ENCODE measurements around the gene MCM9. TPM values are rescaled to one million over a fixed set of nuclear protein-coding genes. Genes with fewer than 3 reads are reported as not detected.

Gene MCM9
- total and polyA plus RNA-seq, 2 donors from 2014 or later = 4.8 to 25.9 TPM

- Histone ChIP-seq H3K27me3 (ENCODE audit: control insufficient read depth, insufficient read depth, low read length) (no peaks in the 10 kb centered on the region), H3K9ac (ENCODE audit: low read length in 3 of 3) (peak overlapping the region; percentile 15 to 50 (median 24)), H3K9me3 (ENCODE audit: control insufficient read depth in 2 of 3, insufficient read depth in 1 of 3, low read length in 3 of 3) (no peaks in the 10 kb centered on the region), H3K36me3 (ENCODE audit: control insufficient read depth in 2 of 3, insufficient read depth in 3 of 3, low read length in 3 of 3) (peaks cover 0 to 6% (median 0%) of the 10 kb centered on the region in 3 donors), H3K4me1 (ENCODE audit: control insufficient read depth in 2 of 3, insufficient read depth in 2 of 3, low read depth in 1 of 3, low read length in 3 of 3) (peaks cover 0 to 6% (median 3%) of the 10 kb centered on the region in 3 donors), H3K4me3 (ENCODE audit: low read length in 3 of 3) (peak overlapping the region; percentile 36 to 91 (median 79)), H3K27ac (ENCODE audit: low read depth in 2 of 2, low read length in 2 of 2) (peak overlapping the region in 1 of 2 donors; percentile 91)
- DNase-seq (peak in 1 of 5 donors; percentile 4), FAIRE-seq (no peak)
- intact Hi-C loops (cut with DNase I) = no loop called here
- no peak for TF ChIP-seq CTCF (IDR thresholded peaks at IDR 0.05; ENCODE audit: borderline replicate concordance, extremely low read depth, insufficient read depth)
Measured at GRCh38 chr6:118933855-118934460, 1.0 kb downstream of the MCM9 start.

- intact Hi-C loops (cut with DNase I) = no loop called here
Measured at GRCh38 chr6:118932421-118932820, 2.5 kb downstream of the MCM9 start.

DNA sequence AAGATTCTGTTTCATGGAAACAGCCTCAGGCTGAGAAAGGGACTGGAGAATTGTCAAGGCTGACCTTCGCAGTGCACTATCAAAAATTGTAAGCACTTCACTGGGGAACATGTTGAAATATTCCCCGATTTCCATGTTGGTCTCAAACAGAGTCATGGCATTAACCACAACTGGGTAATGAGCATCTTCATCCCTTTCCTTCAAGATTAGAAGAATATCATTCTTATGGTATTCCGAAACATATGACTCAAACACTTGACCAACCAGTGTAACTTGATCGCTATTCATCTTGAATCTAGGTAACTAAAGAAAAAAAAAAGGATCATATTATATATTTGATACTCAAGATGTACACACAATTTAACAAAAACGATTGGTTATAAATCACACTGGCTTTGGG, 3.5 kb downstream of the MCM9 start:
- H3K9me3 ChIP-seq (ENCODE audit: control insufficient read depth in 2 of 3, insufficient read depth in 1 of 3, low read length in 3 of 3) = no peaks in the 10 kb centered on the region
- H3K27me3 ChIP-seq (ENCODE audit: control insufficient read depth, insufficient read depth, low read length) = no peaks in the 10 kb centered on the region
- TF ChIP-seq CTCF (IDR thresholded peaks at IDR 0.05; ENCODE audit: borderline replicate concordance, extremely low read depth, insufficient read depth) = no peak

More at GRCh38 chr6:118932421-118932820, 2.5 kb downstream of the MCM9 start:
- Histone ChIP-seq H3K4me1 (ENCODE audit: control insufficient read depth in 2 of 3, insufficient read depth in 2 of 3, low read depth in 1 of 3, low read length in 3 of 3) (peaks cover 0 to 6% (median 3%) of the 10 kb centered on the region in 3 donors), H3K9me3 (ENCODE audit: control insufficient read depth in 2 of 3, insufficient read depth in 1 of 3, low read length in 3 of 3) (no peaks in the 10 kb centered on the region), H3K9ac (ENCODE audit: low read length in 3 of 3) (no peak overlapping the region), H3K27me3 (ENCODE audit: control insufficient read depth, insufficient read depth, low read length) (no peaks in the 10 kb centered on the region), H3K4me3 (ENCODE audit: low read length in 3 of 3) (no peak overlapping the region), H3K36me3 (ENCODE audit: control insufficient read depth in 2 of 3, insufficient read depth in 3 of 3, low read length in 3 of 3) (peaks cover 0 to 10% (median 5%) of the 10 kb centered on the region in 3 donors), H3K27ac (ENCODE audit: low read depth in 2 of 2, low read length in 2 of 2) (no peak overlapping the region)
- DNase-seq = no peak
- no peak for FAIRE-seq
- TF ChIP-seq CTCF (IDR thresholded peaks at IDR 0.05; ENCODE audit: borderline replicate concordance, extremely low read depth, insufficient read depth) = no peak

More for the DNA sequence above, 3.5 kb downstream of the MCM9 start:
- H3K9ac ChIP-seq (ENCODE audit: low read length in 3 of 3) = no peak overlapping the region
- H3K27ac ChIP-seq (ENCODE audit: low read depth in 2 of 2, low read length in 2 of 2) = no peak overlapping the region
- FAIRE-seq (no peak), DNase-seq (no peak)
- H3K4me1 ChIP-seq (ENCODE audit: control insufficient read depth in 2 of 3, insufficient read depth in 2 of 3, low read depth in 1 of 3, low read length in 3 of 3) = peaks cover 0 to 6% (median 3%) of the 10 kb centered on the region in 3 donors
- no peak overlapping the region for H3K4me3 ChIP-seq (ENCODE audit: low read length in 3 of 3)
- intact Hi-C loops (cut with DNase I) = no loop called here
- H3K36me3 ChIP-seq (ENCODE audit: control insufficient read depth in 2 of 3, insufficient read depth in 3 of 3, low read length in 3 of 3) = peaks cover 0 to 10% (median 5%) of the 10 kb centered on the region in 3 donors

All from kidney (tissue), 14 donors.